HG02763 (cell line): ENCODE results near the gene ASIP.

Source experiments
- ATAC-seq: cut with Tn5 transposase; IDR thresholded peaks from one replicate; pipeline ENCODE4 v1.9.1; 2021; ENCODE audit warnings: mild to moderate bottlenecking, moderate library complexity; ENCODE audit not compliant: unreplicated experiment

Gene ASIP

DNA sequence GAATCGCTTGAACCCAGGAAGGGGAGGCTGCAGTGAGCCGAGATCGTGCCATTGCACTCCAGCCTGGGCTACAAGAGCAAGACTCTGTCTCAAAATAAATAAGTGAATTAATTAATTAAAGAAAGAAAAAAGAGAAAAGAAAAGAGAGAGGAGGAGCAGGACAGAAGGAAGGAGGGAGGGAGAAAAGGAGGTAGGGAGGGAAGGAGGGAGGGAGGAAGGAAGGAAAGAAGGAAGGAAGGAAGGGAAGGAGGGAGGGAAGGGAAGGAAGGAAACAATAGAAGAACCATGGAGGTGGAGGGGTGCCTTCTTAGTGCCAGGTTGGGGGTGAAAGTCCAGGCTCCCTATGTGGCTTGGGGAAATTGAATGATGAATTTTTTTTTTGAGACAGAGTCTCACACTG, 68.5 kb downstream of the ASIP start:
- no peak for ATAC-seq

DNA sequence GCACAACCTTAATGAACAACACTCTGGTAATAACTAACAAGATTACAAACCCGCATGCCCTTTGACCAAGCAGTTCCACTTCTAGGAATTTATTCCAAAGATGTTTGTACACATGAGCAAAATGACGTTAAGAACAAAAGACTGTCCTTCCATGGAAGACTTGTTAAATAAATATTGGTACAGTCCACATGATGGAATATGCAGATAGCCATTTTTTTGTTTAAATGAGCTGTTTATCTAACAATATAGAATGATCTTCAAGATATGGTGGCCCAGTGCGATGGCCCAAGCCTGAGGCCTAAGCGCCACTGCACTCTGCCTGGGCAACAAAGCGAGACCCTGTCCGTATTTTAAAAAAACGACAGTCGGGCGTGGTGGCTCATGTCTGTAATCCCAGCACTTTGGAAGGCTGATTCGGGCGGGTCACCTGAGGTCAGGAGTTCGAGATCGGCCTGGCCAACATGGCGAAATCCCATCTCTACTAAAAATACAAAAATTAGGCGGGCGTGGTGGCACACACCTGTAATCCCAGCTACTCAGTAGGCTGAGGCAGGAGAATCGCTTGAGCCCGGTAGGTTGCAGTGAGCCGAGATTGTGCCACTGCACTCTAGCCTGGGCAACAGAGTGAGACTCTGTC, 69.4 kb downstream of the ASIP start:
- ATAC-seq = no peak

DNA sequence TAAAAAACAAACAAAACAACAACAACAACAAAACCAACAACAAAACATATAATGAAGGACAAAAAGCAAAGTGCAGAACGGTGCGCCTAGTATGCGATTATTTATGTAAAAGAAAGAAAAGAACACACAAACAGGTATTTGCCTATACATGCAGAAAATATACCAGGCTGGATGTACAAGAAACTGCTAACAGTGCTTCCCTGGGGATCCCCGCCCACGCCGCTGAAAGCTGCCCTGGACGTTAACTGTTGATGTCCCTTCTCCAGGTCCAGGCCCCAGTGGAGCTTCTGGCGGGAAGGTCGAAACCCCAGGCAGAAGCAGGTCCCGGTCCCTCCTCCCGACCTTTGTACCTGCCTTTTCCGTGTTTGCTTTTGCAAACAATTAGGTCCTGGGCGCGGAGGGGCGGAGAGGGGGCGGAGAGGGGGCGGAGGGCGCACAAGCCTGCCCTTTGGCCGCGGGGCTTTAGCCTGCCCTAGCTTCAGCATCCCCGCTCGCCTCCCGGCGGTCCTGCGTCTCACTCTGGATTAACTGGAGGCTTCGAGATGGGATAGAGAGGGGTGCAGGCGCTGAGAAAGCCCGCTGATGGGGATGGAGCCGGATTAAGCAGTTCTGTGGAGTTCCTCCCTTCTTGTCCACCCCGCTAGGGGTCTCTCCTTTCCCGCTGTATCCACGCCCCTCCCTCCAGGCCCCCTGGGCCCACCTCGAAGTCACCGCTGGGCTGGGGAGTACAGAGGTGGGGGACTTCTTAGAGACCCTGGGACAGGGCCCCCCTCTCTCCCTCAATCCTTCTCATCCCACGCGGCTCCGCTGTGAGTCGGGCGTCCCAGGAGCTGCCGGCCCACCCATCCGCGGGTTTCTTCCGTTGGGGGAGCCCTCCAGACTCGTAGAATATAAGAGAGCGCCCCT, 70.1 kb downstream of the ASIP start:
- ATAC-seq = no peak

DNA sequence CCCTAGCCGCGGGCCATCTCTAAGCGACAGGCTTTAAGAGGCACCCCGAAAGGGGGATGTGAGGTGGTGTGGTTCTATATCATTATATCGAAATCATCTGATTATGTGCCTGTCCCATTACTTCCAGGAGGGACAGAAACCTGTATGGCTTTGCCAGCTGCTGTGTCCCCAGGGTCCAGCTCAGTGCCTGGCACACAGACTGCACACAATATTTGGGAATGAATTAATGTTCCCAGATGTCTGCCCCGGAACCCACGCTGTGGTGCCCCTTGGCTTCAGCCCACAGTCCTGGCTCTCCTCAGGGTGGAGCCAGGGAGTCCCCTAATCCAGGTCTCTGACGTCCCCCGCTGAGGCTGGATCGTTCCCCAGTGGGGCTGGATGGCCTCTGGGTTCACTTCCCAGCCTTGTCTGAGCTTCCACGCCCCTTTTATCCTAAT, 70.8 kb downstream of the ASIP start:
- no peak for ATAC-seq

DNA sequence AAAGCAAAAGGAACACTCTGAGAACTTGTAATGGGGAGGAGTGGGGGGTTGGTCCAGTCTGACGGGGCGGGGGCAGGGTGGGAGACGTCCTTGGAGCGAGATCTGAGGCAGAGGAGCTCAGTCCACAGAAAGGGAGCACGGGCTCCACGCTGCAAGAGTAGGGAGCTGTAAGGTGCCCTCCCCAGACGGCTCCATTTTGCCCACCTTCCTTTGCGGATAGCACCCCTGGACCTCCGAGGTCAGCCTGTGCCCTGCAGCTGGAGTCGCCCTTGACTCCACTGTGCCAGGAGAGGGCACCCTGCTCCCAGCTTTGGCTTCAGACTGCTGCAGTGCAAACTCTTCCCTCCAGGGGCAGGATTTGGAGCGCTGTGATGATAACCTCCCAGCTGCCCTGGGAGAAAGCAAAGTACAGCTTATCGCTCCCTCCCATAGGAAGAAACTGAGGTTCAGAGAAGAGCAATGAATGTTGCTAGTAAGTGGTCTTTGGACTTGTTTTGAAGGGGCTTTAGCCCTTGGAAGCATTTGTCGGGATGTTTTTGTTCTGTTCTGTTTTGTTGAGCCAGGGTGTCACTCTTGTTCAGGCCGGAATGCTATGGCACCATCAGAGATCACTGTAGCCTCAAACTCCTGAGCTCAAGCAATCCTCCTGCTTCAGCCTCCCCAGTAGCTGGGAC, 71.5 kb downstream of the ASIP start:
- peak; percentile 78 for ATAC-seq

DNA sequence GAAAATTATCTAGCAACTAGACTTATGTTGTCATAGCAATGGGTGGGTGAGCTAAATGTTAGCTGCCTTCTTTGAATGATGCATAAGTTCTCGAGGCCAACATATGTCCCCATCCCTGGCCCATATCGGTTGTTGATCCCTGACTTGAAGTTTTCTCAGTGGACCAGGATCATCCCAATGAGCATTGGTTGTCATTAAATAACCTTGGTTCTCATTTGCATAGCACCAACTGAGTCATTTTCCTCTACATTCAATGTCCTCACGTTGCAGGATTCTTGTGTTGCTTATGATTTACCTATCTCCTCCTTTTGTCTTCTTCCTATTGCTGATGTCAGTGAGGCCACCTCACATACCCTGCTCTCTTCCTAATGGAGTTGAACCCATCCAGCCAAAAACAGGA, 74.0 kb downstream of the ASIP start:
- no peak for ATAC-seq

DNA sequence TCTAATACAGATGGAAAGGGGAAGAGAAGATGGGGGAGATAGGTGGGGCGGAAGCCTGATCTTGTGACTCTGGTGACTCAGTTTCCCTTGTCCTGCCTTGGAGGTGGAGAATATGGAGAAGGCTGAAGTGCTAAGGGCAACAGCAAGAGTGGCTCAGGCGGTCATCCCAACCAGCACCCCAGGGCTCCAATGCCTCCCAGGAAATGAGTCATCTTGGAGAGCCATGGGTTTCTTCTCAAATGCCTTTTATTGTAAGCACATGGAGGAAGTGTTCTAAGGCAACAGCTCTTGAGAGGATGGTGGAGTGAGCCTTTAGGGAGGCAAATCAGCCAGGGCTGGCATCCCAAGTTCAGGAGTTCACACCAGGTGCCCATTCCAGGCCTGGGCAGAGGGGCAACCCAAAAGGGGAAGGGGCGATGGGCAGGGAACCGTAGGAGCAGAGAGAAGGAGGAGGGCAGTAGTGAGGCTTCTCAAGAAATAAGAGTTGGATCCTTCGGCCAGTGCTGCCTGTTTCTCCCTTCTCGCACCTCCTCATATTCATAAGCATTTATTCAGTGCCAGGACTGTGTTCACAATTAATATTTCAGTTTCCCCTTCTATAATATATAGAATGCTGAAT, 75.1 kb downstream of the ASIP start:
- ATAC-seq = no peak
